Spinal cord (tissue), 10 donors: ENCODE data around the gene ZNF521. TPM values are rescaled to one million over a fixed set of nuclear protein-coding genes. Genes with fewer than 3 reads are reported as not detected.

ENCODE experiments used
- DNase-seq, 6 donors: peaks; one replicate each; pipeline versions ENCODE4 v3.0.0 to v3.0.0-alpha.2; 2013 to 2015; ENCODE audit warnings: low spot score in 6 of 6, low read depth in 4 of 6
- H3K27ac ChIP-seq: one replicate; pipeline ENCODE4 v1.5.1; 2013; ENCODE audit warnings: low read depth, low read length, control low read depth
- H3K27me3 ChIP-seq: one replicate; pipeline ENCODE4 v1.6.1; 2013; ENCODE audit warnings: low read length; ENCODE audit not compliant: control insufficient read depth, insufficient read depth
- H3K36me3 ChIP-seq: one replicate; pipeline ENCODE4 v1.6.1; 2013; ENCODE audit warnings: low read length; ENCODE audit not compliant: control insufficient read depth, insufficient read depth
- H3K4me1 ChIP-seq: one replicate; pipeline ENCODE4 v1.6.1; 2013; ENCODE audit warnings: low read length; ENCODE audit not compliant: control insufficient read depth, insufficient read depth
- H3K4me3 ChIP-seq: one replicate; pipeline ENCODE4 v1.5.1; 2013; ENCODE audit warnings: low read depth, low read length, control low read depth
- H3K9me3 ChIP-seq: one replicate; pipeline ENCODE4 v1.6.1; 2013; ENCODE audit warnings: low read length; ENCODE audit not compliant: control insufficient read depth, insufficient read depth
- whole genome bisulfite sequencing: methylation state at CpG from one replicate; pipeline ENCODE4 v1.1.5; 2013; ENCODE audit warnings: missing lambda C conversion rate; ENCODE audit not compliant: insufficient coverage; 5-methylcytosine and 5-hydroxymethylcytosine counted together
- polyA plus RNA-seq, 2 donors: library from polyadenylated mRNA; unstranded; fragments of 120-200 nt; gene quantifications; one replicate each; pipeline ENCODE4 v1.2.1, GENCODE V29; 2013; ENCODE audit not compliant: insufficient read length in 2 of 2
- total RNA-seq, 2 donors: library from RNA; depleted of rRNA in 1 of 2; stranded (reverse); fragments of 120-200 nt in 1 of 2; fragments of >200 nt in 1 of 2; gene quantifications; one replicate each; pipeline versions ENCODE4 v1.2.3 to v1.2.4, GENCODE V29; 2013 to 2014
- donor health status: healthy.

Gene ZNF521
- total and polyA plus RNA-seq, 4 donors, result 54.8 to 64.4 (median 62.1) TPM

DNA sequence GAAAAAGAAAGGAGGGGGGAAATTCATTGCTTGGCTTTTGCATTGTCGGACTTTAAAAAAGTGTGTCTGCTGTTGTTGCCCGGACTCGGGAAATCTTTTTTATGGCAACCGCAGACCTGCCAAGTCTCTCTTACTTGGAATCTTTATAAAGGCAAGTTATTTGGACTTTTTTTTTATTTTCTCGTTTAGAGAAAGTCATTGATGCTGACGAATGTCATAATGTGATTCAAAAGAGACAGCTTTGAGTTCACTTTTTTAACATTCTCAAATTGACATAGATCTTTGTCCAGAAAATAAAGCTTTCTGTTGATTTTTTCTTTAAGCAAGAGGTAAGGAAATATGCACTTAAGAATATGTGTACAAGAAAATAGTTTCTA is 651 bp upstream of the ZNF521 start:
- H3K9me3 ChIP-seq, result no peaks in the 10 kb centered on the region
- H3K27me3 ChIP-seq, result no peaks in the 10 kb centered on the region
- peak overlapping the region; percentile 57 for H3K27ac ChIP-seq
- 0% methylated on average over 4 of the region's 6 CpGs for WGBS
- no peaks in the 10 kb centered on the region for H3K4me1 ChIP-seq
- peak overlapping the region; percentile 39 for H3K4me3 ChIP-seq
- no peak for DNase-seq
- H3K36me3 ChIP-seq, result no peaks in the 10 kb centered on the region

DNA sequence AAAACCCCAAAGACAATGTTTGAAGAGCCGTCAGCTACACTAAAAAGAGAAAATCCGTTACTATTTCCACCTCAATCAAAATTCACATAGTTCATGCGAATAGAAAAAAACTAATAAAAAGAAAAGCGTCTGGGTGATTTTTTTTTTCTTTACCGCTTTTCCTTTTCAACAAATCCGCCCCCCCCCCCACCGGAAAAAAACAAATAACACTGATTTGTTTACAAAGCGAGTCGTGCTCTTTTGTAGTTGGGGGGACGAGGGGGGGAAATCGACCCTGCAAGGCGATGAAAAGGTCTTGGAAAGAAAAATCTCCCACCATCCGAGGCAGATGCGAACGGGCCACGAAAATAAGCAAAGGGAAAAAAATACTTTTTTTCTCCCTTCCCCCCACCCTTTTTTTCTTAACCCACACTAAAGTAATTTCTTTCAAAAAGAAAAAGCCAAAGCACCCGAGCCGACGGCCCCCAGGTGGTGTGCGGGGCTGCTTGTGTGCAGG is 638 bp downstream of the ZNF521 start:
- no peaks in the 10 kb centered on the region for H3K36me3 ChIP-seq
- H3K4me3 ChIP-seq, result peak overlapping the region; percentile 91
- DNase-seq, result peak in 3 of 6 donors; percentile 31 to 63 (median 41)
- peak overlapping the region; percentile 95 for H3K27ac ChIP-seq
- H3K9me3 ChIP-seq, result no peaks in the 10 kb centered on the region
- H3K27me3 ChIP-seq, result no peaks in the 10 kb centered on the region
- H3K4me1 ChIP-seq, result no peaks in the 10 kb centered on the region
- WGBS, result 0% methylated on average over 9 of the region's 20 CpGs

DNA sequence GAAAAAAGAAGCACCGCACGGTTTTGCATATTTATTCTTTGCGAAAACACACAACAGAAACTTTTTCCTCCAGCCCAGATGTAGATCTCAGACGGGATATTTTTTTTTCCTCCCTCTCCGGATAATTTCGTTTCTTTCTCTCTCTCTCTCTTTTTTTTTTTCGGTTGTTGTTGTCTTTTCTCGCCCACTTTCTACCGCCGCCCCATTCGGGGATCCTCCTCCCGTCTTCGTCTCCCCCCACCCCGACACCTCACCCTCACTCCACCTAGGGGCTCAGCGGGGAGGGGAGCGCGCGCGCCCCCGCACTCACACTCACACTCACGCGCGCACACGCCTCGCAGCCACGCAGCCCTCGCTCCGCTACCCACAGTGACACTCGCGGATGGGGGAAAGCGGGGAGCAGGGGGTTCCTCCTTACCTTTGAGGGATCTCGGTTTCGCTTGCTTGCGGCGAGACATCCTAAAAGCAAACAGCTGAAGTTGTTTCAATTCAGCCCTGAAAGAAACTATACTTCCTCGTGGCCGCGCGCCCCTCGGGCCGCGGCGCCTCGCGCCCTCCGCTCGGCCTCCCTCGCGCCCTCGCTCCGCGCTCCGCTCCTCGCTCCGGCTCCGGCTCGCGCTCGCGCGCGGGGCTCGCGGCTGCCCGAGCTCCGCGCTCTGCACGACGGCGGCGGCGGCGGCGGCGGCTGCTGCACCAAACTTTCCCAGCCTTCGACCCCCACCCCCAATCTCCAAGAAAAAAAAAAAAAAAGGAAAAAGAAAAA is 1.3 kb downstream of the ZNF521 start:
- DNase-seq, result peak; percentile 47 to 90 (median 56)
- peak overlapping the region; percentile 91 for H3K4me3 ChIP-seq
- peak overlapping the region; percentile 95 for H3K27ac ChIP-seq
- no peaks in the 10 kb centered on the region for H3K27me3 ChIP-seq
- H3K4me1 ChIP-seq, result no peaks in the 10 kb centered on the region
- no peaks in the 10 kb centered on the region for H3K36me3 ChIP-seq
- H3K9me3 ChIP-seq, result no peaks in the 10 kb centered on the region
- under 1% methylated on average over 56 of the region's 76 CpGs for WGBS

DNA sequence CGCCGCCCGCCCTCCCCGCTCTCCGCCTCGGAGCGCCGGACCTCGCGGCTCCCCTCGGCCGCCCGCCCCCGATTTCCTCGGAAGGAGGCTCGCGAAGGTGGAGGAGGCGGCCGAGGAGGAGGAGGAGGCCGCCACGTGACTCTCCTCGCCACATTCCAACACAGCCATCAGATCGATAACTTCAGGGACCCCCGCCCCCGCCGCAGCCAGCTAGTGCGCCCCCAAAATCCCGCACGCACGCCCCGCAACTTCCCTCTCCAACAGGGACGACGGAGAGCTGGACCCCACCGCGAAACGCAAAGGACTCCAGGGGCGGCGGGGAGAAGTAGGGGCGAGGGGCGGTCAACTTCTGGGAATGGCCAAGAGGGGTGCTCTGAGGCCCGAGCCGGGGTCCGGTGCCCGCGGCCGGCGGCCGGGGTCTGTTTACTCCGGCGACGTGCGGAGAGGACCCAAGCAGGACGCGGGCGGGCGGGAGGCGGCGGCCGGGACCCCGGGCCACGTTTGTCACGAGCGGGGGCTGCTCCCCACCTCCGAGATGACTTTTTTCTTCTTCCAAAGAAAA is 2.0 kb downstream of the ZNF521 start:
- Histone ChIP-seq H3K4me1 (no peaks in the 10 kb centered on the region), H3K27me3 (no peaks in the 10 kb centered on the region), H3K4me3 (peak overlapping the region; percentile 91), H3K36me3 (no peaks in the 10 kb centered on the region), H3K27ac (peak overlapping the region; percentile 94), H3K9me3 (no peaks in the 10 kb centered on the region)
- peak in 3 of 6 donors; percentile 32 to 72 (median 70) for DNase-seq
- WGBS, result 0% methylated on average over 52 of the region's 64 CpGs

DNA sequence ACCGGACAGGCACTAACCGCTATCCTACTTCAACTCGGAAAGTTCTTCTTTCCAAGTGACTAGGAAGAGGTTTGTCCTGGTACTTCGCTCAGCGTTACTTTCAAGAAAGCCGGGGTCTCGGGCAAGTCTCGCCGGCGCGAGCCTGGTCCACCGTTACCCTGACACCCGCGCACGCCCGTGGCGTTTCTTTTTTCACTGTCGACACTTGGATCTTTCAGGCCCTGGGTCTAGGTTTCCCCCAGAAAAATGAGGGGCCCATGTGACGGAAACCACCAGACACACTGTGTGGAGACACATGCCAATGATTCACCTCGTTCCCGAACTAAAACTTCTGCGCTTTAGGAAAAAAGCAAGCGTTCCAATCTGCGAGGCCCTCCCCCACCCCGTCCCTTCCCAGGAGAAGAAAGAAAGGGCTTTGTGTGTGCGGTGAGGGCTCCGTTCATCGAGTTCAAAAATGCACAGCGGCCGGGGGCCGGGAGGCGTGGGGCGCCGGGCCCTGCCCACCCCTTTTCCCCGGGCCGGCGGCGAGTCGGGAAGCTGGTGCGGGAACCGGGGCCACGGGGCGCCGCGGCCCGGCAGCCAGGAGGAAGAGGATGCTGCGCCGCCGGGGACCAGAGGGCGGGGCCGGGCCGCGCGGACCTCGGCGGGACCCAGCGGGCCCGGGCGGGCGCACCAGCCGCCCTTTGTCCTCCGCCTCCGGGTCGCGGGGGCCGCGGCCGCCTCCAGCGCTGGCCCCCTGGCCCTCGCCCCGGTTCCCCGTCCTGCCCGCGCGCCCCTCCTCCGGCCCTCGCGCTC is 2.6 kb downstream of the ZNF521 start:
- no peaks in the 10 kb centered on the region for H3K4me1 ChIP-seq
- H3K4me3 ChIP-seq, result peak overlapping the region; percentile 91
- DNase-seq, result peak in 5 of 6 donors; percentile 33 to 81 (median 65)
- no peaks in the 10 kb centered on the region for H3K9me3 ChIP-seq
- H3K36me3 ChIP-seq, result no peaks in the 10 kb centered on the region
- under 1% methylated on average over 75 of the region's 78 CpGs for WGBS
- H3K27me3 ChIP-seq, result no peaks in the 10 kb centered on the region
- peak overlapping the region; percentile 82 for H3K27ac ChIP-seq

DNA sequence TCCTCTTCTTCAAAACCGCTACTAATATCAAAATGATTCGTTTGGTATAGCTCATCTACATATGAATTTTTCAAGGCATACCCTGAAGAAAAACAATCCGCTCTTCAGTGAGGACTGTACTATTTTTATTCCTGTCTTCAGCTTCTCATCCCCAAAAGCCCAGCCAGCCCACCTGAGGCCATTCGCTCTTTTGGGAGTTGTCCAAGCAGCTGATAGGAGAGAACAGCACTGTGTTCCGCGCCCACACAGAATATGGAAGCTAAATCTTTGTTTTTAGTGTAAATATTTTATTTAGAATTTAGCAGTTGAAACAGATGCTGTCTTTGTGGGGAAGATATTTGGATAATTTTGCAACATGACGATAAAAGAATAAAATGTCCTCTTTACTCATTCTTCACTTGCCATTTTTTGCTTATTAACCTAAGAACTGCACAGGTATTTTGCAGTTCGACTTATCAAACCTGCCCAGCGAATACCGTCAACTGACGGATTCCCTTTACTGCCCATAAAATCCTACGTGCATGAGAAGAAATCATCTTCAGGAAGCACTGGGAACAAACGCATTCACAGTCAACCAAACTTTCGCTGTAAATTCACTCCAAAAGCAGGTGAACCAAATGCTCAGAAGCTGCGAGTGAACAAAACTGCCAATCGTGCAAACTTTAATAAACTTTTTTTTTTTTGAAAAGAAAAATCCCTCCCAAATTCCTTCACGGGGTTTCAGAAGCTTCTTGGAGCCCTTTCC is 3.4 kb downstream of the ZNF521 start:
- Histone ChIP-seq H3K27me3 (no peaks in the 10 kb centered on the region), H3K36me3 (no peaks in the 10 kb centered on the region), H3K9me3 (no peaks in the 10 kb centered on the region), H3K27ac (peak overlapping the region; percentile 82), H3K4me1 (no peaks in the 10 kb centered on the region), H3K4me3 (peak overlapping the region; percentile 68)
- peak in 2 of 6 donors; percentile 56 to 65 for DNase-seq
- WGBS, result 12% methylated on average over 9 of the region's 17 CpGs

DNA sequence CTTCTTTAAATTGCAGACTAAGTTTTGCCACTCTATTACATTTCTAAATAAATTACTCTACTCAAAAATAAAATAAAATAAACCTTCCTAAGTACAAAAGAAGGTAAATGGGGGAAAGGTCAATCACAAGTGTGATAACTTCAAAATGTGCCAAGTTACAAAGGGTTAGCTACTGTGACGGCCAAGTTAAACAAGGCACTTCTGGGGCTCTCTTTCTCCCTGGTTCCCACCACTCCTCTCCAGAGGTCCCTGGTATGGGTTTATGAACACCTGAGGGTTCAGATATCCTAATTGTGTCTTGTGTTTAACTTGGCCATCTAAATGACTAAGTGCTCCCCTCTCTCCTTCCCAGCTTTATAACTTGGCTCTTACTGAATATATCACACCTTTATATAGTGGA is 5.4 kb downstream of the ZNF521 start:
- Histone ChIP-seq H3K4me1 (no peaks in the 10 kb centered on the region), H3K9me3 (no peaks in the 10 kb centered on the region), H3K27me3 (no peaks in the 10 kb centered on the region), H3K36me3 (no peaks in the 10 kb centered on the region), H3K27ac (no peak overlapping the region), H3K4me3 (no peak overlapping the region)
- no peak for DNase-seq
- no CpG with 5 or more reads among the region's 1 CpG for WGBS

DNA sequence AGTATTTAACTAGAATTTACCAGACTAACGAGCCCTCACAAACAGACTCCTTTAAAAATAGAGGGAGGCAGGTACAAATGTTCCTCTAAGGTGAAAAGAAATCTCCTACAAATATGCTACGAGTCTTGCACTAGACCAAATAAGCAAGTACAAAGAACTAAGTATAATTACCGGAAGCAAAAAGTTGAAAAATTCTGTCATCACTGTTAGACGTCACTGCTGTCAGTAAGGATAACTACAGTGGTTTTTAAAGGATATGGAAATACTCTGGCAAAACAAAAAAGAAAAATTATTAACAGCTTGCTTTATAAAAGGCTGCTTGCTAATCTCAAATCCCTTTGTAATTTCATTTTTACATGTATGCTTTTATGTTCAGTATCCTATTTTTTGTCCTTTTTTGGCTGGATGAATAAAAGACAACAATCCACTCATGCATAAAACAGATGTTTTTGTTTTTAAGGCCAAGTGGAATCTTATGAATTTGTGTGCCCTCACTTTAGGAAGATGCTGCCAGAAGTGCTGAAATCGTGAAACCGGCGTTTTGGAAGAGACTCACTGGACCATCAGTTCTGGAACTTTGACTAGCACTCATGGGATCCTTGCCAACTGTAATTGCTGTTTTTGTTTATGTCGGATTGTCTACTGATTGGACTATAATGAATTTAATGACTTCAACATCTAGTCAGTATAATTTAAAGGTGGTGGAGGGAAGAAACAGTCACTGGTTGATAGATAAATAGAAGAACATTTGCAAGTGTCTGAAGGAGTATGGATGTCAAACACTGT is 6.7 kb downstream of the ZNF521 start:
- Histone ChIP-seq H3K27ac (no peak overlapping the region), H3K9me3 (no peaks in the 10 kb centered on the region), H3K4me3 (no peak overlapping the region), H3K36me3 (no peaks in the 10 kb centered on the region), H3K27me3 (no peaks in the 10 kb centered on the region), H3K4me1 (no peaks in the 10 kb centered on the region)
- peak in 2 of 6 donors; percentile 37 to 51 for DNase-seq
- WGBS, result 25% methylated on average over 3 of the region's 8 CpGs
